HepG2 (cell line): Measurements from ENCODE around the gene PNPLA2. TPM values are rescaled to one million over a fixed set of nuclear protein-coding genes. Genes with fewer than 3 reads are reported as not detected.
A peak's percentile ranks its signal among the peaks of the same experiment; 100 is the strongest.

Experiments
- AKAP8 ChIP-seq: sonication (generic); formaldehyde crosslinking; IDR thresholded peaks from 2 replicates; pipeline ENCODE4 v1.5.1; 2020; ENCODE audit warnings: mild to moderate bottlenecking, missing genetic modification reagents
- ELF1 ChIP-seq: sonication (generic); formaldehyde crosslinking; IDR thresholded peaks from 2 replicates; pipeline ENCODE4 v1.4.0; 2020; ENCODE audit warnings: missing genetic modification reagents
- GATAD1 ChIP-seq: IDR thresholded peaks from 2 replicates; pipeline ENCODE4 v1.6.1; 2016; ENCODE audit warnings: missing genetic modification reagents, missing compliant biosample characterization
- IKZF4 ChIP-seq: sonication (generic); formaldehyde crosslinking; IDR thresholded peaks from 2 replicates; pipeline ENCODE4 v1.5.1; 2020; ENCODE audit warnings: borderline replicate concordance, mild to moderate bottlenecking, low read depth, missing genetic modification reagents; ENCODE audit errors: not compliant biosample characterization
- SPEN ChIP-seq: sonication (generic); formaldehyde crosslinking; IDR thresholded peaks from 2 replicates; pipeline ENCODE4 v1.5.1; 2020; ENCODE audit warnings: low read depth, mild to moderate bottlenecking, missing genetic modification reagents
- ZBTB7A ChIP-seq: sonication (generic); formaldehyde crosslinking; IDR thresholded peaks from 2 replicates; pipeline ENCODE4 v1.8.0; 2022; ENCODE audit warnings: mild to moderate bottlenecking, missing genetic modification reagents
- ZFP36 ChIP-seq: fragments of 150-350 bp; IDR thresholded peaks from 2 replicates; pipeline ENCODE4 v1.6.1; 2018; ENCODE audit warnings: borderline replicate concordance, low read length, low read depth; ENCODE audit not compliant: partially characterized antibody
- ZNF121 ChIP-seq: sonication (generic); formaldehyde crosslinking; IDR thresholded peaks from 2 replicates; pipeline ENCODE4 v1.5.0; 2020; ENCODE audit warnings: mild to moderate bottlenecking, missing genetic modification reagents
- ZNF281 ChIP-seq: sonication (generic); formaldehyde crosslinking; IDR thresholded peaks from 2 replicates; pipeline ENCODE4 v1.4.0; 2020; ENCODE audit warnings: missing genetic modification reagents, borderline replicate concordance
- ZSCAN29 ChIP-seq: sonication (generic); formaldehyde crosslinking; conservative IDR thresholded peaks from 2 replicates; pipeline ENCODE4 v1.4.0; 2020; ENCODE audit warnings: mild to moderate bottlenecking, missing genetic modification reagents
- polyA plus RNA-seq, 8 experiments: library from polyadenylated mRNA; depleted of rRNA in 3 of 8; stranded (reverse) in 7 of 8; unstranded in 1 of 8; fragments of >200 nt; fragmentation: Illumina TruSeq in 4 of 8; extraction: Trizol in 4 of 8; gene quantifications; 2 replicates each; pipeline versions ENCODE4 v1.2.1 to v1.2.3, GENCODE V29; 2011 to 2016; ENCODE audit warnings: low read depth in 4 of 8, missing spikeins in 1 of 8, mixed read lengths in 1 of 8; ENCODE audit not compliant: insufficient read depth in 1 of 8
- total RNA-seq, 5 experiments: library from RNA; depleted of rRNA; stranded (reverse); fragments of >200 nt; fragmentation: Illumina TruSeq; extraction: Trizol; gene quantifications; 2 replicates each; pipeline ENCODE4 v1.2.3, GENCODE V29; 2016; ENCODE audit warnings: low read depth in 1 of 5
- TF ChIP-seq, protein P1 (sequence below): sonication (generic); formaldehyde crosslinking; IDR thresholded peaks from 2 replicates; pipeline ENCODE4 v1.4.0; 2020; ENCODE audit warnings: missing genetic modification reagents
- TF ChIP-seq, protein P2 (sequence below): sonication (generic); formaldehyde crosslinking; IDR thresholded peaks from 2 replicates; pipeline ENCODE4 v1.5.1; 2020; ENCODE audit warnings: missing genetic modification reagents, mild to moderate bottlenecking, borderline replicate concordance
- TF ChIP-seq, protein P3 (sequence below): sonication (generic); formaldehyde crosslinking; IDR thresholded peaks from 2 replicates; pipeline ENCODE4 v1.4.0; 2020; ENCODE audit warnings: missing genetic modification reagents

PNPLA2 gene
- total and polyA plus RNA-seq, 2 of the 13 experiments (the other 11 are each of a cell fraction or from before 2014, with no cell fraction given) = 10.5 to 43.2 TPM

GRCh38 chr11:777288-778255 is 41.1 kb upstream of the PNPLA2 start, which contains the start of gene GATD1 (continued):
- TF ChIP-seq ZNF281 (no peak), SPEN (CRISPR knock-in tag) (peak; percentile 53), ZFP36 (no peak), ZBTB7A (CRISPR knock-in tag) (no peak), ZSCAN29 (CRISPR knock-in tag) (no peak), GATAD1 (no peak), ELF1 (no peak), IKZF4 (peak; percentile 63), ZNF121 (no peak), AKAP8 (CRISPR knock-in tag) (no peak)
- TF ChIP-seq, protein P1, sequence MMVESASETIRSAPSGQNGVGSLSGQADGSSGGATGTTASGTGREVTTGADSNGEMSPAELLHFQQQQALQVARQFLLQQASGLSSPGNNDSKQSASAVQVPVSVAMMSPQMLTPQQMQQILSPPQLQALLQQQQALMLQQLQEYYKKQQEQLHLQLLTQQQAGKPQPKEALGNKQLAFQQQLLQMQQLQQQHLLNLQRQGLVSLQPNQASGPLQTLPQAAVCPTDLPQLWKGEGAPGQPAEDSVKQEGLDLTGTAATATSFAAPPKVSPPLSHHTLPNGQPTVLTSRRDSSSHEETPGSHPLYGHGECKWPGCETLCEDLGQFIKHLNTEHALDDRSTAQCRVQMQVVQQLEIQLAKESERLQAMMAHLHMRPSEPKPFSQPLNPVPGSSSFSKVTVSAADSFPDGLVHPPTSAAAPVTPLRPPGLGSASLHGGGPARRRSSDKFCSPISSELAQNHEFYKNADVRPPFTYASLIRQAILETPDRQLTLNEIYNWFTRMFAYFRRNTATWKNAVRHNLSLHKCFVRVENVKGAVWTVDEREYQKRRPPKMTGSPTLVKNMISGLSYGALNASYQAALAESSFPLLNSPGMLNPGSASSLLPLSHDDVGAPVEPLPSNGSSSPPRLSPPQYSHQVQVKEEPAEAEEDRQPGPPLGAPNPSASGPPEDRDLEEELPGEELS (CRISPR knock-in tag) = peak; percentile 17; the same call in 1 of the 2 replicates
- TF ChIP-seq, protein P2, sequence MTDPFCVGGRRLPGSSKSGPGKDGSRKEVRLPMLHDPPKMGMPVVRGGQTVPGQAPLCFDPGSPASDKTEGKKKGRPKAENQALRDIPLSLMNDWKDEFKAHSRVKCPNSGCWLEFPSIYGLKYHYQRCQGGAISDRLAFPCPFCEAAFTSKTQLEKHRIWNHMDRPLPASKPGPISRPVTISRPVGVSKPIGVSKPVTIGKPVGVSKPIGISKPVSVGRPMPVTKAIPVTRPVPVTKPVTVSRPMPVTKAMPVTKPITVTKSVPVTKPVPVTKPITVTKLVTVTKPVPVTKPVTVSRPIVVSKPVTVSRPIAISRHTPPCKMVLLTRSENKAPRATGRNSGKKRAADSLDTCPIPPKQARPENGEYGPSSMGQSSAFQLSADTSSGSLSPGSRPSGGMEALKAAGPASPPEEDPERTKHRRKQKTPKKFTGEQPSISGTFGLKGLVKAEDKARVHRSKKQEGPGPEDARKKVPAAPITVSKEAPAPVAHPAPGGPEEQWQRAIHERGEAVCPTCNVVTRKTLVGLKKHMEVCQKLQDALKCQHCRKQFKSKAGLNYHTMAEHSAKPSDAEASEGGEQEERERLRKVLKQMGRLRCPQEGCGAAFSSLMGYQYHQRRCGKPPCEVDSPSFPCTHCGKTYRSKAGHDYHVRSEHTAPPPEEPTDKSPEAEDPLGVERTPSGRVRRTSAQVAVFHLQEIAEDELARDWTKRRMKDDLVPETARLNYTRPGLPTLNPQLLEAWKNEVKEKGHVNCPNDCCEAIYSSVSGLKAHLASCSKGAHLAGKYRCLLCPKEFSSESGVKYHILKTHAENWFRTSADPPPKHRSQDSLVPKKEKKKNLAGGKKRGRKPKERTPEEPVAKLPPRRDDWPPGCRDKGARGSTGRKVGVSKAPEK = no peak
- TF ChIP-seq, protein P3, sequence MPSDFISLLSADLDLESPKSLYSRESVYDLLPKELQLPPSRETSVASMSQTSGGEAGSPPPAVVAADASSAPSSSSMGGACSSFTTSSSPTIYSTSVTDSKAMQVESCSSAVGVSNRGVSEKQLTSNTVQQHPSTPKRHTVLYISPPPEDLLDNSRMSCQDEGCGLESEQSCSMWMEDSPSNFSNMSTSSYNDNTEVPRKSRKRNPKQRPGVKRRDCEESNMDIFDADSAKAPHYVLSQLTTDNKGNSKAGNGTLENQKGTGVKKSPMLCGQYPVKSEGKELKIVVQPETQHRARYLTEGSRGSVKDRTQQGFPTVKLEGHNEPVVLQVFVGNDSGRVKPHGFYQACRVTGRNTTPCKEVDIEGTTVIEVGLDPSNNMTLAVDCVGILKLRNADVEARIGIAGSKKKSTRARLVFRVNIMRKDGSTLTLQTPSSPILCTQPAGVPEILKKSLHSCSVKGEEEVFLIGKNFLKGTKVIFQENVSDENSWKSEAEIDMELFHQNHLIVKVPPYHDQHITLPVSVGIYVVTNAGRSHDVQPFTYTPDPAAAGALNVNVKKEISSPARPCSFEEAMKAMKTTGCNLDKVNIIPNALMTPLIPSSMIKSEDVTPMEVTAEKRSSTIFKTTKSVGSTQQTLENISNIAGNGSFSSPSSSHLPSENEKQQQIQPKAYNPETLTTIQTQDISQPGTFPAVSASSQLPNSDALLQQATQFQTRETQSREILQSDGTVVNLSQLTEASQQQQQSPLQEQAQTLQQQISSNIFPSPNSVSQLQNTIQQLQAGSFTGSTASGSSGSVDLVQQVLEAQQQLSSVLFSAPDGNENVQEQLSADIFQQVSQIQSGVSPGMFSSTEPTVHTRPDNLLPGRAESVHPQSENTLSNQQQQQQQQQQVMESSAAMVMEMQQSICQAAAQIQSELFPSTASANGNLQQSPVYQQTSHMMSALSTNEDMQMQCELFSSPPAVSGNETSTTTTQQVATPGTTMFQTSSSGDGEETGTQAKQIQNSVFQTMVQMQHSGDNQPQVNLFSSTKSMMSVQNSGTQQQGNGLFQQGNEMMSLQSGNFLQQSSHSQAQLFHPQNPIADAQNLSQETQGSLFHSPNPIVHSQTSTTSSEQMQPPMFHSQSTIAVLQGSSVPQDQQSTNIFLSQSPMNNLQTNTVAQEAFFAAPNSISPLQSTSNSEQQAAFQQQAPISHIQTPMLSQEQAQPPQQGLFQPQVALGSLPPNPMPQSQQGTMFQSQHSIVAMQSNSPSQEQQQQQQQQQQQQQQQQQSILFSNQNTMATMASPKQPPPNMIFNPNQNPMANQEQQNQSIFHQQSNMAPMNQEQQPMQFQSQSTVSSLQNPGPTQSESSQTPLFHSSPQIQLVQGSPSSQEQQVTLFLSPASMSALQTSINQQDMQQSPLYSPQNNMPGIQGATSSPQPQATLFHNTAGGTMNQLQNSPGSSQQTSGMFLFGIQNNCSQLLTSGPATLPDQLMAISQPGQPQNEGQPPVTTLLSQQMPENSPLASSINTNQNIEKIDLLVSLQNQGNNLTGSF (CRISPR knock-in tag) = peak; percentile 75; the same call in 1 of the 2 replicates
